NCI-H1105 (cell line): ENCODE measurements around the gene PDE4B.

Experiments used
- DNase-seq: peaks from one replicate; lab custom pipeline; 2025; lab: John Stamatoyannopoulos, UW

PDE4B gene

GRCh38 chr1:66182551-66183178, 390.0 kb downstream of the PDE4B start:
- peak; percentile 70 for DNase-seq

GRCh38 chr1:66183400-66183799, 390.7 kb downstream of the PDE4B start:
- DNase-seq, result no peak

GRCh38 chr1:66197120-66197519, 404.4 kb downstream of the PDE4B start:
- DNase-seq, result no peak

GRCh38 chr1:66197785-66198184, 405.1 kb downstream of the PDE4B start:
- no peak for DNase-seq

DNA sequence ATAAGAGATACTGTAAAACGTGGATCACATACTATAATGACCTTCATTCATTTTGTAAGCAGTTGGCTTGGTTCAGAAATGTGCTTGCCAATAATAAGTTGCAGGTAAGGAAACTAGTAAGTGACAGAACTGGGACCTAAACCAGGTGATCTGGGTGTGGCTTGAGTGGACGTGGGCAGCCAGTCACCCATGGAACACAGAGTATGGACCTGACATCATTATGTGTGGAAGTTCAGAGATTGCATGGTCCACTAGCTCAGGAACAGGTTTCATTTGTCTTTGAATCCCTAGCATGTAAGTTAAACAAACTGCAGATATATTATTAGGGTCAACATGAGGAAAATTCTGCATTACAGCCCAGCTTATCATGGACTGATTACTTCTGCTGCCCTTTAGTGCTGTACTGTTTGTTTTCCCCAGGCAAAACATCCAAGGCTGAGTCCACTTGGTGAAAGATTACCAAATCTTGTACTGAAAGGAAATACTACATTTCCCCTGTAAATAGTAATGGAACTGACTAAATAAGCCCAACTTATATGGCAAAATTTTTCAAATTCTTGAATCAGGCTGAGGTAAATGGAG, 414.0 kb downstream of the PDE4B start:
- no peak for DNase-seq

DNA sequence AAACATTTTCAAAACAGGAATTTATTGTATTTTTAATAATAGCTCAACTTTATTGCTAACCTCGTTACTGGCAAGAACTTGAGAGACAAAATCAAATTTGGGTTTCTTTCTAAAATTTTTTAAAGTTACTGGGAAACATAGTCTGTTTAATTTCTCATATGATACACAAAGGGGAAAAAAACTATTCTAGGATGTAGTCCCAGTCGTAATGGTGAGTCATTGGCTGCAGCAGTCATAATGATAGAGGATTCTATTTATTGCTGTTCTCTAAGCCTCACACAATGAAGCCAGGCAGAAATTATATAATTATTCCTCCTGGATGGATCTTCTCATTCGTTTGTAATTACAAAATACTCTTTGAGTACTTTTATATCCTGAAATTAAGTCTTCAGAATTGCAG, 414.8 kb downstream of the PDE4B start:
- peak; percentile 15 for DNase-seq

GRCh38 chr1:66208632-66209031, 415.9 kb downstream of the PDE4B start:
- no peak for DNase-seq

DNA sequence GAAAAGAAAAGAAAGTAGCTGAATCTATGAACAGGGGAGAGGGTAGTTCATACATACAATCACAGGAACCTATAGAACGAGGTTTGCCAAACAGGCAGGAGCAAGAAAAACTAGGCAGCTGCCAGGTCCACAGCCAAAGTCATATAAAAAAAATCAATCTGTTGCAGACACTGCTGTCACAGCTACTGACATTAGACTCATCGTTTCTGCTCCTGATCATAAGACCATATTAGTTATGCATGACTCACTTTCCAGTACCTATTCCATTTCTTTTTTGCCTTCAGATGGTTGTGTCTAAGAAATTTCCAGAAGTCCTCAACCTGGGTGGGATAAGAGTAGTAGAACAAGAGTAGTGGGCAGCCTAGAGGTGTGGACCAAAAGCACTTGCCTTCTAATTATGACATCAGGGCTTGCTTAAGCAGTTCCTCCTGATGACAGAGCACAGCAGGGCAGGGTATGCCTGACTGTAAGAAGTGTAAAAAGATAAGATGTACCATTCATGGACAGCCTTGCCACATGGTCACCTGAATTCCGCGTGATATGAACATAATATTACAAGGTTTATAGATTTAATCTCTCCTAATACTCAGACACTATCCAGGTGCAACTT, 418.0 kb downstream of the PDE4B start:
- no peak for DNase-seq

- no peak for DNase-seq
Observed at GRCh38 chr1:66211521-66211920, 418.8 kb downstream of the PDE4B start.

DNA sequence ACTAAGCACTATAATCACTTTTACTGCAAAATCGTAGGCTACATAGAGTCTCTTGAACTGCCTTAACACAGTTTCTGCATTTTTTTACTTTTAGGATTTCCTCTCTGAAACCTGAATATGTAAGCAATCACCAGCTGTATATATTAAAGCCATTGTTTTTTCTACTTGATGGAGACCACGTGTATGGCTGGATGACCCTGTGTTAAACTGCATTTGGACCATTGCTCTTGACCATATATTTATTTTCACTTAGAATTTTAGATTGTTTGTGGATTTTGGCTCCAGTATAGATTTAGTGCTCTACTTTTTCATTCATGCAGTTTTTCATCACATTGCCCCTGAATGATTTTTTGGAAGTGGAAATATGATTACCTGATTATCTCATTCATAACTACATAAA, 420.8 kb downstream of the PDE4B start:
- no peak for DNase-seq

GRCh38 chr1:66214901-66215300, 422.2 kb downstream of the PDE4B start:
- DNase-seq, result no peak

- DNase-seq, result no peak
Observed at GRCh38 chr1:66217021-66217420, 424.3 kb downstream of the PDE4B start.

GRCh38 chr1:66217561-66217960, 424.9 kb downstream of the PDE4B start:
- no peak for DNase-seq

DNA sequence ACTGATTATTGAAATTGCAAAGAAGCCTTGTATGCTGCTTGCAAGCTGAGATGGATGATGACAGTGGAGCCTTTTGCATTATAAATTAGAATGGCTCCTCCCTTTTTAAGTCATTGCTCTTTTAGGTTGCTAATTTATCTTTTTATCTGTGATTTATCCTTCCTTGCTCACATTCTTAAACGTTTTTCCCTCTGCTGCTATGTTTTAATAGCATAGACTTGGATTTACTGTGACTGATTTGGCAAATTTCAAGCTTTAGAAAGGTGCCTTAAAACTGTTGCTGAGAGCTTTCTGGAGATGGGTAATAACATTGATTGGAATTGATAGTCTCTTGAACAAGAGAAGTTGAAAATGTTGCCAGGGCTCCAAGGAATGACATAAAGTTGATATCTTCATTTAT, 427.8 kb downstream of the PDE4B start:
- DNase-seq, result no peak

- DNase-seq, result no peak
Observed at GRCh38 chr1:66223681-66224080, 431.0 kb downstream of the PDE4B start.

- DNase-seq, result no peak
Observed at GRCh38 chr1:66226985-66227384, 434.3 kb downstream of the PDE4B start.

GRCh38 chr1:66227966-66228365, 435.3 kb downstream of the PDE4B start:
- DNase-seq, result no peak

DNA sequence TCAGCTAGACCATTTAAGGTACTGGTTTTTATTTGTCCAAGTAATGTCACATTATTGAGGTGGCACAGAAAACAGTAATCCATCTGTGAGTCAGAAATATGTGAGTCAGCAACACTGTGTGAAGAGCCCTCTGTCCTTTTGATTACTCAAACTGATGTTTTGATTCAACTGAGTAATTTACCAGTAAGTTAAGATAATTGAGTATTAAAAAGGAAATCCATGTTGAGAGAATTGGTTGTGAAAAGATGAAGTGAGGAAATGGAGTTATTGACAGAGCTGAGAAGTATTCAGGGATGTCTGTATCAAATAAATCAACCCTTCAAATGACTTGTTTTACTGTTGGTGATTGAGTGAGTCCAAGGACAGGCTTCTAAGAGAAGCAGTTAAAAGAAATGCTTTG, 438.5 kb downstream of the PDE4B start:
- no peak for DNase-seq

DNA sequence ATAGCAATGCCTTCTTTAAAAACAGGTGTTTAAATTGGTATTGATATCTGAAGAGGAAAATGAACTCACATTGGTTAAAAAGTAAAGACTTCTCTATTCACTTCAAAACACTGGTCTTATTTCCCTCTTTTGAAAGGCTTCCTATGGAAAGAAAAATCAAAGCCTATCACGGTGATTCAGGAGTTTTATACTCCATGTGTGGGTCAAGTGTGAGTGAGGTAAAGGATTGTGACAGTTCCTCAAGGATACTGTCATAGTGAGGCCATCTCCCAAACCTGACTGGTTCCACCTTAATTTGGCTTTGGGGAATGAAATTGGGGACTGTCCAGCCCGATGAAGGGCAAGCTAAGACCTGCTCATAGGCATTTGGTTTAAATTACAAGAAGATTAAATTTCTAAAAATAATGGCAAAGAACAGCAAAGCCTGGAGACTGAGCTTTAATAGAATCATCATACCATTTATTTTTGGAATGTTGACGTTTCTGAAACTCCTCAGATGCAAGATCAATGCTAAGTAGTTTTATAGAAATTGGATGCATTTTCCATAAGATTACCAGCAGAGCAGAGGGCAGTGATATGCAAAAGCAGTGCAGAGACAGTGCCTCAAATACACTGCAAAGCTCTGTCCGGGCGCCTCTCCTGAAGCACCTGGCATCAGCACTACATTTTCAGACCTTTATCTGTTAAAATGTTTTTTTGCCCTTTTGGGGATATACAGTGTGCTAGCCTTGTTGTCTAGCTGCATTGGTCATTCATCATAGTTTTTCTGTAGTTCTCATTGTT, 439.2 kb downstream of the PDE4B start:
- no peak for DNase-seq

GRCh38 chr1:66237042-66237441, 444.3 kb downstream of the PDE4B start:
- no peak for DNase-seq

GRCh38 chr1:66237722-66238479, 445.2 kb downstream of the PDE4B start:
- no peak for DNase-seq

DNA sequence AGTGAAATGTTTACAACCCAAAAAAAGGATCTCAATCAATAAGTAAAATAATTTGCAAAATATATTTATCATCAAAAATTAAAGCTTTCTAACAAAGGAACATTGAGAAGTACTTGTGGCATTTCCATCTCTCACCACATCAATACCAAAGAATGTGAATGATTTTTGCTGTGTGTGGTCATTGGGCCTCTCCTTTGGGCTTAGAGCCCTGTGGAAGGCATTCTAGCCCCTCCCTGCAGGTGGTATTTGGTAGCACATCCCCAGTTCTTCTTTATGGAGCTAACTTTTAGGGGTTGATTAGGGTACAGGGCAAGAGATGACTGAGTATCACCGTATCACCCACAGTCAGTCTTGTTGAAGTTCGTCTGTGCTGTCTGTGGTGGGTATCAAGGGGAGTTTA, 447.1 kb downstream of the PDE4B start:
- no peak for DNase-seq
